ENCODE measurements around the gene MCU. TPM values are rescaled to one million over a fixed set of nuclear protein-coding genes. Genes with fewer than 3 reads are reported as not detected.

MCU gene
- total RNA-seq, 1 experiment from 2014 or later, result 18.7 TPM

- TF ChIP-seq CTCF (conservative IDR thresholded peaks at IDR 0.05; ENCODE audit: low read depth, low read length) (no peak), EZH2 (IDR thresholded peaks at IDR 0.05; ENCODE audit: borderline replicate concordance, low read depth, low read length, poor library complexity, severe bottlenecking) (no peak)
- Histone ChIP-seq H3K27ac (ENCODE audit: low read depth, low read length, poor library complexity, severe bottlenecking) (no peak overlapping the region), H3K27me3 (replicated peaks; ENCODE audit: insufficient read depth, low read depth, low read length, poor library complexity) (no peaks in the 10 kb centered on the region), H3K4me1 (ENCODE audit: insufficient read depth, low read length, poor library complexity, severe bottlenecking) (no peaks in the 10 kb centered on the region), H3K36me3 (ENCODE audit: insufficient read depth, low read length, poor library complexity, severe bottlenecking) (no peaks in the 10 kb centered on the region), H3K4me3 (ENCODE audit: low read depth, low read length, poor library complexity, severe bottlenecking) (no peak overlapping the region), H3K9me3 (ENCODE audit: low read depth, low read length, poor library complexity, severe bottlenecking) (no peaks in the 10 kb centered on the region)
- CTCF ChIA-PET, result no interaction called here
- intact Hi-C loops (cut with micrococcal nuclease; ENCODE audit: unreplicated experiment), result no loop called here
- BruUV-seq (replicated peaks), result no TSS peak
- no peak for DNase-seq (ENCODE audit: low spot score)
- POLR2A ChIA-PET (ENCODE audit: low non-redundant PET), result interaction anchor here (0.6 to 0.8 kb wide), 2 partner anchors 16 to 284 kb away, joined by 3 to 13 read pairs; partner anchors contain the start of gene P4HA1
Measured at GRCh38 chr10:72812753-72813430, 120.9 kb downstream of the MCU start.

- Histone ChIP-seq H3K9me3 (ENCODE audit: low read depth, low read length, poor library complexity, severe bottlenecking) (no peaks in the 10 kb centered on the region), H3K36me3 (ENCODE audit: insufficient read depth, low read length, poor library complexity, severe bottlenecking) (no peaks in the 10 kb centered on the region), H3K4me3 (ENCODE audit: low read depth, low read length, poor library complexity, severe bottlenecking) (no peak overlapping the region), H3K4me1 (ENCODE audit: insufficient read depth, low read length, poor library complexity, severe bottlenecking) (no peaks in the 10 kb centered on the region), H3K27me3 (replicated peaks; ENCODE audit: insufficient read depth, low read depth, low read length, poor library complexity) (no peaks in the 10 kb centered on the region), H3K27ac (ENCODE audit: low read depth, low read length, poor library complexity, severe bottlenecking) (no peak overlapping the region)
- ChIA-PET CTCF (no interaction called here), POLR2A (ENCODE audit: low non-redundant PET) (no interaction called here)
- BruUV-seq (replicated peaks), result no TSS peak
- intact Hi-C loops (cut with micrococcal nuclease; ENCODE audit: unreplicated experiment), result no loop called here
- TF ChIP-seq CTCF (conservative IDR thresholded peaks at IDR 0.05; ENCODE audit: low read depth, low read length), result no peak
- TF ChIP-seq EZH2 (IDR thresholded peaks at IDR 0.05; ENCODE audit: borderline replicate concordance, low read depth, low read length, poor library complexity, severe bottlenecking), result no peak
- no peak for DNase-seq (ENCODE audit: low spot score)
Measured at GRCh38 chr10:72814099-72814790, 122.3 kb downstream of the MCU start.

GRCh38 chr10:72816565-72816964 lies 124.6 kb downstream of the MCU start:
- H3K27ac ChIP-seq (ENCODE audit: low read depth, low read length, poor library complexity, severe bottlenecking), result no peak overlapping the region

More at GRCh38 chr10:72816565-72816964, 124.6 kb downstream of the MCU start:
- H3K4me3 ChIP-seq (ENCODE audit: low read depth, low read length, poor library complexity, severe bottlenecking), result no peak overlapping the region
- TF ChIP-seq CTCF (conservative IDR thresholded peaks at IDR 0.05; ENCODE audit: low read depth, low read length) (no peak), EZH2 (IDR thresholded peaks at IDR 0.05; ENCODE audit: borderline replicate concordance, low read depth, low read length, poor library complexity, severe bottlenecking) (no peak)
- no peaks in the 10 kb centered on the region for H3K4me1 ChIP-seq (ENCODE audit: insufficient read depth, low read length, poor library complexity, severe bottlenecking)
- DNase-seq (ENCODE audit: low spot score), result no peak
- BruUV-seq (replicated peaks), result no TSS peak
- ChIA-PET POLR2A (ENCODE audit: low non-redundant PET) (no interaction called here), CTCF (no interaction called here)
- intact Hi-C loops (cut with micrococcal nuclease; ENCODE audit: unreplicated experiment), result no loop called here
- no peaks in the 10 kb centered on the region for H3K36me3 ChIP-seq (ENCODE audit: insufficient read depth, low read length, poor library complexity, severe bottlenecking)
- no peaks in the 10 kb centered on the region for H3K9me3 ChIP-seq (ENCODE audit: low read depth, low read length, poor library complexity, severe bottlenecking)
- no peaks in the 10 kb centered on the region for H3K27me3 ChIP-seq (replicated peaks; ENCODE audit: insufficient read depth, low read depth, low read length, poor library complexity)

All from A673 (cell line).